Stimulated activated naive CD8-positive, alpha-beta T cell treated with anti-CD3 and anti-CD28 coated beads, Interleukin-15, Interleukin-2, amounts not matched to agents 100 U/mL and 50 U/mL, for 24 hours (primary cell): ENCODE measurements around the gene USP24.
A peak's percentile ranks its signal among the peaks of the same experiment; 100 is the strongest.

Experiments
- ATAC-seq: fragments of 150-1000 bp; cut with Tn5 transposase; one replicate; pipeline ENCODE4 v1.10.0; 2021
- DNase-seq: peaks from one replicate; pipeline ENCODE4 v3.0.0; 2021

USP24 gene

DNA sequence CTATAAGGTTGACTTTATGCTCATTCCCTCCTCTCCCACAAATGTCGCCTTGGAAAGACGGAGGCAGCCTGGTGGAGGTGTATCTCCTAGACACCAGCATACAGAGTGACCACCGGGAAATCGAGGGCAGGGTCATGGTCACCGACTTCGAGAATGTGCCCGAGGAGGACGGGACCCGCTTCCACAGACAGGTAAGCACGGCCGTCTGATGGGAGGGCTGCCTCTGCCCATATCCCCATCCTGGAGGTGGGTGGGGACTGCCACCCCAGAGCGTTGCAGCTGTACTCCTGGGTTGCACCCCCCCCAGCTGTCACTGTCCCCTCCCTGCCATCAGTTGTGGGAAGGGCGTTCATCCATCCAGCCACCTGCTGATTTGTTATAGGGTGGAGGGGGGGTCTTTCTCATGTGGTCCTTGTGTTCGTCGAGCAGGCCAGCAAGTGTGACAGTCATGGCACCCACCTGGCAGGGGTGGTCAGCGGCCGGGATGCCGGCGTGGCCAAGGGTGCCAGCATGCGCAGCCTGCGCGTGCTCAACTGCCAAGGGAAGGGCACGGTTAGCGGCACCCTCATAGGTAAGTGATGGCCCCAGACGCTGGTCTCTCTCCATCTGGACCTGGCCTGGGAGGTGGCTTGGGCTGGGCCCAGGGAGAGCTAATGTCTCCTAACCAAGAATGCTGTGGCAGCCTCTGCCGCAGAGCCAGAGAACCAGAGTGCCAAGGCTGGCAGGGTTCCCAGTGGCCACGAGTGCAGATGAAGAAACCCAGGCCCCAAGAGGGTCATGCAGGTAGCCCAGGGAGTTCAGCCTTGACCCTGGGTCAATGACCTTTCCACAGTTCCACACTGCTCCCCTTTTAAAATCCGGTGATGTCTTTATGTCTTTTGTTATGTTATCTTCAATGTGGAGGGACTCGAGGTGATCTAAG lies 162.7 kb downstream of the USP24 start:
- ATAC-seq: no peak

DNA sequence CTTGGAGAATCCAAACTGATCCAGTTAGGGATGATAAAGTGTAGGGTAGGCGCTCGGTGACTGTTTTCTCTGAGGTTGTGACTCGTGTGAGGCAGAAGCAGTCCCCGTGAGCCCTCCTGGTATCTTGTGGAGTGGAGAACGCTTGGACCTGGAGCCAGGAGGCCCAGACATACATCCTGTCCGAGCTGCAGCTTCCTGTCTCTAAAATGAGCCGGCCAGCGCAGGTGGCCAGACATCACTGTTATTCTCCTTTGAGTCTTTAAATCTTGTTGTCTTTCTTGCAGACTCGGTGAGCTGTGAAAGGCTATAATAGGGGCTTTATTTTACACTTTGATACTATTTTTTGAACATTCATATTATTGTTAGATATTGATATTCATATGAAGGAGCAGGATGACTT lies 163.5 kb downstream of the USP24 start:
- no peak for DNase-seq
- no peak for ATAC-seq

More for the DNA sequence above, 162.7 kb downstream of the USP24 start:
- no peak for DNase-seq

DNA sequence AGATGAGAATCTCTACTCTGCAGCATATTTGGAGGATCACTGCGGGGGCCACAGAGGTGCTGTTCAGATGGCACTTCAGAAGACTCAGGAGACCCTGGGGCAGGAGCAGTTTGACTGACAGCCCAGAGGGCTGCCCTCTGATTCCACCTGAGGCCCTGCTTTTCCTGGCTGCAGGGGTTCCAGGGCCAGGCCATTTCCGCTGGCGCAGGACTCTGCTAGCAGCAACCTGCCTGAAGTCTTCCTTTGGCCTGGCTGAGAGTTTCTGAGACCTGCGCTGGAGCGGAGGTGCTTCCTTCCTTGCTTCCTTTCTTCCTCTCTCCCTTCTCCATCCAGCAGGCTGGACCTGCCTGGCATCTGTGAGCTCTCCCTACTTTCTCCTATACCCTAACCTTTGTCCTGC lies 164.0 kb downstream of the USP24 start:
- DNase-seq: no peak
- ATAC-seq: no peak

DNA sequence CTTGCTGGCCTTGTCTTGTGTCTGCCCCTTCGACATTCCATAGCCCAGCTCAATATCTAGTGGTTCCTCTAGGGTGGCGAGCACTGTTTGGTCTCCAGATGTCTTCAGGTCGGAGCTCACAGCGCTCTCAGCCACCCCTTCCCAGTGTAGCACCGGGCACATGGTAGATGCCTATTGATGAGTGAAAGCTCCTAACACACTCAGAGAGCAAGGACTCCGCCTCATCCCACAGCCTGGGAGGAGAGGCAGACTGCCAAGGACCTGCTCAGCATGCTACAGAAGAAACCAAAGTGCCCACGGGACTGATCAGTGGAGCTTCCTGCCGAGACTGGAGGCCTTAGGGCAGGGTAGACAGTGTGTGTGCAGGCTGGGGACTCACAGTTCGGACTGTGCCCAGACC lies 164.9 kb downstream of the USP24 start:
- ATAC-seq (no peak), DNase-seq (no peak)

DNA sequence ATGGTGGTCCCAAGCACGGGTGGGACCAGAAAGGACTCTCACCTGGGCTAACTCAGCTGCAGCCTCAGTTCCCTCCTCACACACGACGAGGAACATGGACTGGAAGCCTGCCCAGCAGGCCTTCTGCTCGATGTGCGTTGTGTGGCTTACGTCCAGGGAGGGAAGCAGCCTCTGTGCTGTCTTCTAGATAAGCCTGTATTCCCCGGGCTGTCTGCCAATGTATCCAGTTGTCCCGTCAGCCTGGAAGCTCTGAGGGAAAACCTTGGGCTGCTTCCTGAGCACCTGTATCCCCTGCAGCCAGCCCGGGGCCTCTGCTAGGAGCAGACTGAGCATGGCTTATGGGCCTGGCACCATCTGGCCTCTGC lies 165.3 kb downstream of the USP24 start:
- ATAC-seq (no peak), DNase-seq (no peak)

DNA sequence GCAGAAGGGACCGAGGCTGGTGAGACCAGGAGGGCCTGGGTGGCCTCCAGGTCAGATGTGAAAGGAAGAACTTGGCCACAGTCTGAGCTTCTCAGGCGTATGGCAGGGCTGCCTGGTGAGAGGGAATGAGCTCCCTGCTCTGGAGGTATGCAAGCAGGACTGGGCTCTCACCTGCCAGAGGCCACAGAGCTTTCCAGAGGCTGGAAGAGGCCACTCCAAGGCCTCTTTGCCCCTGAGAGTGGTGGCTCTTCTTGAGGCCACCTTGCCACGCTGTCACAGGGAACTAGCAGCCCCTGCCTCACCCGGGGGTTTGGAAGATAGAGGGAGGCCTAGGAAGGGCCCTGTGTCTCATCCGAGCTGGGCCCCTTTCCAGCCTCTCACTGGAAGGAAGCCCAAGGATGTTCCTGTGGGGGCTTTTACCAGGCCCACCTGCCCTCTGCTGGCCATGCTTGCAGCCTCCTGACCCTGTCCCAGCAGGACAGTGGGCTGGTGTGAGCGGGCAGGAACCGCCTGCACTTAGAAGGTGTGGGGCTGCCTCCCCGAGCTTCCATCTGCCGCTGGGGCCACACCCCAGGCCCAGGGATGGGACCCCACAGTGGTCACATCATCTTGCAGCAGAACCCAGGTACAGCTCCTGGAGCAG lies 165.8 kb downstream of the USP24 start:
- ATAC-seq (no peak), DNase-seq (no peak)

DNA sequence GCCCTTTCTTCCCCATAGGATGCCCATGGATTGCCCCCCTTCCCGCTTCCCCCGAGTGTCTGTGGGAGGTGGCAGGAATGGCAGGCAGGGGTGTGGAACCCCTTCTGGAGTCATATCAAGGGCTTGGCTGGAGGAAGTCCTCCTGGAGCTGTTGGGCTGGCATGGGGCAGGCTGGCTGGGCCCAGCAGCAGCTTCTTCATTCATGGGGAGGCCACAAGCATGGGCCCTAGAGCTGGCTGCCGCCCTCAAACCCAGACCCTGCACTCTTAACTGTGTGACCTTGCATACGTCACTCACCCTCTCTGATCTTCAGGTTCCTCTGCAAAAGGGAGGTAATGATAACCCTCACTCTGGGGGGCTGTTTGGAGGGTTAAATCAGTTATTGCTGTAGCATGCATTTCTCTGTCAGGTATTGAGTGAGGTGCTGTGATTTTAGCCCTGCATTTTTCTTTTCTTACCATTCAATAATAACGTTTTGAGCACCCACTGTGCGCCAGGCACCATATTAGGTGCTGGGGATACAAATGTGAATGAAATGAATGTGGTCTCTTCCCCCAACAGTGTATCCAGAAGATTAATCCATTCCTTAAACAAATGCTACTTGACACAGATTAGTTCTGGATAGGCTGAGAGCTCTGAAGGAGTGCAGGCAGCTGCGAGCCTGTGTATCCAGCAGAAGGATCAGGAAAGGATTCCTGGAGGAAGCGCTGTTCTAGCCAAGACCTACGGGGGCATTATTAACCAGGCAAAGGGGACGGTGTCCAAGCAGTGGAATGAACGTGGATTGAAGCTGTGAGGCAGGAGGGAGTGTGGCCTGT lies 166.5 kb downstream of the USP24 start:
- no peak for ATAC-seq
- DNase-seq: no peak

DNA sequence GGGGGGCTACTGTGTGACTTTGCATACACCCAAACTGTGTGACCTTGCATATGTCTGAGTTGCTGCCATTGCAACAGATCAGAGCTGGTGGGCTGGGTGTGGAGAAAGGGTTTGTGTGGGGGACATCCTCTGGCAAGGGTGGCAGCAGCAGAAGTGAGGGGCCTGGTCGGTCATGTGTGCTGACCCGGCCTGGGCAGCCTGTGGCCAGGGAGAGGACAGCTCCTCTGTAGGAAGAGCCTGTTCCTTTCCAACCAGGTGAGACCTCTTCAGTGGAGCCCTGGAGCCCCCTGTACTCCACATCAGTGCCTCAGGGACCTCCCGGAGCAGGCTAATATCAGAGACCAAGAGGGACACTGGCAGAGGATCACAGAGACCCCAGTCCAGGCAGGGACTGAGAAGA lies 167.6 kb downstream of the USP24 start:
- DNase-seq: no peak
- no peak for ATAC-seq

DNA sequence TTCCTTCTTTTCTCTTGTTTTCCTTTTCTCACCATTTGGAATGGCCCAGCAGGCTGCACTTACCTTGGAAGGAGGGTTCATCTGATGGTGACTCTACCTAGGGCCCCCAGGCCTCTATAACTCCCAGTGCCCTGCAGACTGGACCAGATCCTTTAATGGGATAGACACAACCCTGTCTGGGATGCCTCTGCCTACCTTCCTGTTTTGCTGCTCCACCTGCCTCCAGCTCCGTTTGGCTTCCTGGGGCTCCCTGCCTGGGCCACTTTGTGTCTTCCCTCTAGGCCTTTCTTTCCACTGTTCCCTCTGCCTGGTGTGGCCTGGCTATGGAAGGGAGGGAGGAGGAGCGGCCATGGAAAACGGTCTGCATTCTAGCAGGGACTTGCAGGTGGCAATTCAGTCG lies 168.3 kb downstream of the USP24 start:
- DNase-seq: no peak
- no peak for ATAC-seq

DNA sequence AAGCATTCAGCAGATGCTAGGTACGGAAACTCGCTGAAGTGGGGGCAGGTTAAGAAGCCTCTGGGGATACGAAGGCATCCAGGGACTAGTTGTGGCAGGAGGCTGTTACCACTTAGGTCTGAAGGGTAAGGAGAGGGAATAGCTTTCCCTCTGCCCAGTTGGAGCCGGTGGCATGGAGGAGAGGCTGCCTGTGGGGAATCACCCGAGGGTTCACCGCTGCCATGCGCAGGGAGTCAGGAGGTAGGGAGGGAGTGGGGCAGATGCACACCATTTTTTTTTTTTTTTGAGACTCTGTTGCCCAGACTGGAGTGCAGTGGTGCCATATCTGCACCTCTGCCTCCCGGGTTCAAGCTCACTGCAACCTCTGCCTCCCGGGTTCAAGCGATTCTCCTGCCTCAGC lies 169.7 kb downstream of the USP24 start:
- DNase-seq: no peak
- ATAC-seq: no peak

DNA sequence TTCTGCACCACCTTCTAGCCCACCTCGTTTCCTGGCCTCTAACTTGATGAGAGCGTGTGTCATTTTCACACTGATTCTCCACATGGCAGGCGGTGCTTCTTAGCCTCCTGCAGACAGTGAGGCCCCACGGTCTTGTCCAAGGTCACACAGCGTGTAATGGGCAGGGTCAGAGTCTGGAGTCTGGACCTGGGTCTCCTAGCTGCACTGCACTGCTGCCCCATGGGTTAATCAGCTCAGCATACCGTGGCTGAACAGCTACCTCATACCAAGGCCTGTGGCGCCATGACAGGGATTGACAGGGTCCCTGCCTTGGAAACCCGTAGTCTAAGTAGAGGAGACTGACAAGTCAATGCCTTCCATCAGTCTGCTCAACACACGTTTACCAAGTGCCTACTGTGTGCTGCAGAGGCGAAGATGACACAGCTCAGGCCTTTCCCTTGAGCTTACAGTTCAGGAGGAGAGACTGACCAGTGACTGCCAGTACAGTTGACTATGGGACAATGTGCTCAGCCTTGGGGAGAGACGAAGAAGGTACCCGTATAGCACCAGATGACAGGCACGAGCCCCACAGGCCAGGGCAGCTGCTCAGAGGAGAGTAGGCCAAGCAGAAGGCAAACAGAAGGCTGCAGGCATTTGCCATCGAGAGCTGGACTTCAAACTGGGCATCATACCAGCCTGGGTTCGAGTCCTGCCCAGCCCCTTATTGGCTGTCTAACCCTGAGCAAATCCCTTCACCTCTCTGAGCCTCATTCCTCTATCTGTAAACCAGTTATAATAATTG lies 170.4 kb downstream of the USP24 start:
- ATAC-seq (no peak), DNase-seq (no peak)

DNA sequence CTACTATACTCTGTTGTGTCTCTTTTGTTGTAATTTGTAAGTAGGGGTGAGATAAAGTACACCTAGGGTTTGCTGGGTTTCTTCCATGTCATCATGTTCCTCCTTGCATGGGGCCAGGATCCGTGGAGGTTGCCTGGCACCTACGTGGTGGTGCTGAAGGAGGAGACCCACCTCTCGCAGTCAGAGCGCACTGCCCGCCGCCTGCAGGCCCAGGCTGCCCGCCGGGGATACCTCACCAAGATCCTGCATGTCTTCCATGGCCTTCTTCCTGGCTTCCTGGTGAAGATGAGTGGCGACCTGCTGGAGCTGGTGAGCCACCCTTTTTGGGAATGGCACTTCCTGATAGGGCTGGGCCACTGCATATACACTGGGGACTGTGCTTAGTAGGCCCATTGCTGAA lies 171.4 kb downstream of the USP24 start:
- ATAC-seq (no peak), DNase-seq (no peak)

DNA sequence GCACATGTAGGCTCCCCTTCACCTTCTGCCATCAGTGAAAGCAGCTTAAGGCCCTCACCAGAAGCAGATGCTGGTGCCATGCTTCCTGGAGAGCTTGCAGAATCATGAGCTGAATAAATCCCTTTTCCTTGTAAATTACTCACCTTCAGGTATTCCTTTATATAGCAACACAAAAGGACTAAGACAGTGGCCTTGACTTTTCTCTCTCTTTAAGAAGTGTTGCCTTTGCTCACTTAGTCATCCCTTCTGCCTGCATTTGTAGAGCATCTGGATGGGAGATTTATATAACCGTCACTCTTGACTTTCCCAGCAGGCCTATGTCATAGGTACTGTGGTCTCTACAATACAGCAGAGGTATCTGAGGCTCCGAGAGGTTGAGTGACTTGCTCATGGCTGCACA lies 172.2 kb downstream of the USP24 start:
- ATAC-seq (no peak), DNase-seq (no peak)

DNA sequence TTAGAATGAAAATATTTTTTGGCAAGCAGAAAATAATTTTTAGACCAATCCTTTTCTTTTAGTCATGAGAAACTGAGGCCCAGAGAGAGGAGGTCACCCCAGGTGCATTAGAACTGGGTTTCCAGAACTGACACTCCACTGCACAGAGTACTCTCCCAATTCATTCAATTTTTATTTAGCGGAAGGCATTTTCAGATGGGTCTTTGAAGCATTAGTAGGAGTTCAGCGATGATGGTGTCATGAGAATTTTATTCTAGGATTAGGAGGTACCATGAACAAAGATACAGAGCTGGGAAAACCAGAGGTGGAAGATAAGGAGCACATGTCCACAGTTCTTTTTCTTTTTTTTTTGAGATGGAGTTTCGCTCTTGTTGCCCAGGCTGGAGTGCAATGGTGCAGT lies 173.6 kb downstream of the USP24 start:
- DNase-seq (no peak), ATAC-seq (no peak)

DNA sequence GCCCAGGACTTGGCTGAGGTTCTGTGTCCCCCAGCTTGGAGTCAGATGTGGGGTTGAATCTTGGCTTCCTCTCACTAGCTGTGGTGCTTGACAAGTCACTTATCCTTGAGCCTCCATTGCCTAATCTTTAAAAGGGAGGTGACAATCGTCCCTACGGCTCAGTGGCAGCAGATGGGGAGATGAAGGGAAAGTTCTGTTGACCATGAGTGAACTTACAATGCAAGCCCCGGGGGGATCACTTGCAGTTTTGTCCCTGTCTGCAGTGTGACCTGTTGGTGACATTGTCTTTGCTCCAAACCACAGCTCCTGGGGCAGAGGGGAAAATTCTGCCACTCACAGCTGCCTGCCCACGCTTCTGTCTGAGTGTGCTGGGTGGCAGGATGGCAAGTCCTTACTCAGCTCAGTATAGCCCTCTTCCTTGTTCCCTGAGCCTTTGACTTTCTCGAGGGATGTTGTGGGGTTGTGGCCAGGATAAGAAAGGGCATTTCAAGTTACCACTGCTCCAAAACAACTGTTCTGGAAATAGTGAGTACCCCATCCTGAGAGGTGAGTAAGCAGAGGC lies 174.2 kb downstream of the USP24 start:
- ATAC-seq (peak; percentile 54), DNase-seq (no peak)

DNA sequence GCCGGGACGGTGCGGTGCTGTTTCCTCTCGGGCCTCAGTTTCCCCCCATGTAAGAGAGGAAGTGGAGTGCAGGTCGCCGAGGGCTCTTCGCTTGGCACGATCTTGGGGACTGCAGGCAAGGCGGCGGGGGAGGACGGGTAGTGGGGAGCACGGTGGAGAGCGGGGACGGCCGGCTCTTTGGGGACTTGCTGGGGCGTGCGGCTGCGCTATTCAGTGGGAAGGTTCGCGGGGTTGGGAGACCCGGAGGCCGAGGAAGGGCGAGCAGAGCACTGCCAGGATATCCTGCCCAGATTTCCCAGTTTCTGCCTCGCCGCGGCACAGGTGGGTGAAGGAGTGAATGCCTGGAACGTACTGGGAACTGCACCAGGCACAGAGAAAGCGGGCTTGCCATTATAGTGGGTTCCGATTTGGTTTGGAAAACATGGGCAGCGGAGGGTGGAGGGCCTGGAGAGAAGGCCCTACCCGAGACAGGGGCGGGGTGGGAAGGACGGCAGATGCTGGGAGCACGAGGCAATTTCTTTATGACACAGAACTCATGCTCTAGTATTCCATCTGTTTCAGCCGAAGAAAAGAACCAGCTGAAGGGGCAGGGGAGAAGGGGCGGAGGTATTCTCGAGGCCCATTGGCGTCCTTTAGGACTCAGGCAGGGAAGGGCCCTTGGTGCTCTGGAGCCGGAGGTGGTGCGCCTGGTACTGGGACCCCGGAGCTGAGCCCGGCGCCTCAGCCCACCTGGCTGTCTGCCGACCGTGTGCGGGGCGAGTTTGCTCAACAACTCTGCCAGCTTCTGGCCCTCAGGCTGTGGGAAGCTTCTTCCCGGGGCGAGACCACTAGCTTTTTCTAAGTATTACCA lies 174.9 kb downstream of the USP24 start:
- ATAC-seq (no peak), DNase-seq (no peak)

DNA sequence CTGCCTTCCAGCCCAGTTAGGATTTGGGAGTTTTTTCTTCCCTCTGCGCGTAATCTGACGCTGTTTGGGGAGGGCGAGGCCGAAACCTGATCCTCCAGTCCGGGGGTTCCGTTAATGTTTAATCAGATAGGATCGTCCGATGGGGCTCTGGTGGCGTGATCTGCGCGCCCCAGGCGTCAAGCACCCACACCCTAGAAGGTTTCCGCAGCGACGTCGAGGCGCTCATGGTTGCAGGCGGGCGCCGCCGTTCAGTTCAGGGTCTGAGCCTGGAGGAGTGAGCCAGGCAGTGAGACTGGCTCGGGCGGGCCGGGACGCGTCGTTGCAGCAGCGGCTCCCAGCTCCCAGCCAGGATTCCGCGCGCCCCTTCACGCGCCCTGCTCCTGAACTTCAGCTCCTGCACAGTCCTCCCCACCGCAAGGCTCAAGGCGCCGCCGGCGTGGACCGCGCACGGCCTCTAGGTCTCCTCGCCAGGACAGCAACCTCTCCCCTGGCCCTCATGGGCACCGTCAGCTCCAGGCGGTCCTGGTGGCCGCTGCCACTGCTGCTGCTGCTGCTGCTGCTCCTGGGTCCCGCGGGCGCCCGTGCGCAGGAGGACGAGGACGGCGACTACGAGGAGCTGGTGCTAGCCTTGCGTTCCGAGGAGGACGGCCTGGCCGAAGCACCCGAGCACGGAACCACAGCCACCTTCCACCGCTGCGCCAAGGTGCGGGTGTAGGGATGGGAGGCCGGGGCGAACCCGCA lies 175.7 kb downstream of the USP24 start, which contains the start of gene PCSK9:
TSS of gene PCSK9 (plus strand) at position 207 of the 741 bp plus-strand sequence. CDS start at position 497, 290 bp downstream.
- no peak for ATAC-seq
- DNase-seq: no peak

DNA sequence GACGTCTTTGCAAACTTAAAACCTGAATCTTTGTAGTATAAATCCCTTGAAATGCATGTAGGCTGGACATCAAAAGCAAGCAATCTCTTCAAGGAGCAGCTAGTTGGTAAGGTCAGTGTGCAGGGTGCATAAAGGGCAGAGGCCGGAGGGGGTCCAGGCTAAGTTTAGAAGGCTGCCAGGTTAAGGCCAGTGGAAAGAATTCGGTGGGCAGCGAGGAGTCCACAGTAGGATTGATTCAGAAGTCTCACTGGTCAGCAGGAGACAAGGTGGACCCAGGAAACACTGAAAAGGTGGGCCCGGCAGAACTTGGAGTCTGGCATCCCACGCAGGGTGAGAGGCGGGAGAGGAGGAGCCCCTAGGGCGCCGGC lies 176.2 kb downstream of the USP24 start:
- DNase-seq (no peak), ATAC-seq (no peak)

DNA sequence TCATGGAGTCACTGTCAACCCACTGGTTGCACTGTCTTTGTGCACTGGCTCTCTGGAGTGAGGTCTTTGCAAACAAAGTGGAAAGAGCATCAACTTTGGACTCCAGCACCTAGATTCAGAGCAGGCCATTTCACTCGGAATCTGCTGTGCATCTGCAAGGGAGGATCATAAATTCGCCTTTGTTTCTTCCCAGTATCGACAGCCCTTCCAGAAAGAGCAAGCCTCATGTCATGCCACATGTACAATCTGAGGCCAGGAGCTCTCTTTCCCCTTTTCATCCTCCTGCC lies 176.7 kb downstream of the USP24 start:
- no peak for DNase-seq
- no peak for ATAC-seq
